Right ventricle myocardium superior (tissue), 1 donor: ENCODE measurements around the gene CDK2AP2. TPM values are rescaled to one million over a fixed set of nuclear protein-coding genes. Genes with fewer than 3 reads are reported as not detected.
A peak's percentile ranks its signal among the peaks of the same experiment; 100 is the strongest.

Experiments used
- ATAC-seq: fragments of 200-7000 bp; cut with Tn5 transposase; one replicate; pipeline ENCODE4 v1.9.1; 2020; ENCODE audit warnings: mild to moderate bottlenecking; ENCODE audit not compliant: poor library complexity
- DNase-seq: peaks from one replicate; pipeline ENCODE4 v3.0.0-alpha.2; 2020
- intact Hi-C: fragments of 100-400 bp; cut with DNase I; formaldehyde crosslinking; loops from one replicate; pipeline ENCODE4 v1.11.2; 2022
- total RNA-seq: library from RNA; stranded (reverse); fragmentation: NEBNext Ultra II Directional; extraction: Animal tissue kit (Norgen Biotek cat#: 25700); gene quantifications from one replicate; pipeline ENCODE4 v1.2.1, GENCODE V29; 2021
- donor health status: DM: no; HTN: yes; CAD: no; lungs with severe emphysema.

The CDK2AP2 gene
- total RNA-seq, 1 donor from 2014 or later, result 57.8 TPM

DNA sequence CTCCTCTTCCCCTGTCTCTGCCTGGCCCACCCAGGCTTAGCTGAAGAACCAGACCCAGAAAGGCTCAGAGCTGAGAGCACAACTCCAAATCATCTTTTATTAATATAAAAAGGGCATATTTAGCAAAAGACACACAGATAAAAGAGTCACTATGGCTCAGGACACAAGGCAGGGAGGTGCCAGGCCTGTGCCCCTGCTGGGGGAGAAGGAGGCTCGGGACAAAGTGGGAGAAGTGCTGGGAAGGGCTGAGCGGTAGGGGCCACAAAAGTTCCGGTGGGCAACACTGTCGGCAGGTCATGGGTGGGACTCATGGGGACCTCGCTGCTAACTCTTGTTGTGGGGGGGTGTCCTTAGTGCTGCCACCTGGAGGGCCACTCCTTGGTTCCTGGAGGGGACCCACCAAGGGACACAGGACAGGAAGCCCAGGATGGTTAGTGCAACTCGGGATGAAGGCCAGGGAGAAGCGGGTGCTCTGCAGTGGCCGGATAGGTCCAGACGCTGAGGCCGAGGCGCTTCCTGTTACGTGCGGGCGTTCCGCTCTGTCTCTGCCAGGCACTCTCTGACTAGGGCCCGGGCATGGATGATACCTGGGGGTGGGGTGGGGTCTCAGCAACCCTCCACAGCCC lies 1.4 kb downstream of the CDK2AP2 start:
- intact Hi-C loops, result loop anchor here (5.0 kb wide), 2 partner anchors 39 to 114 kb away; partner anchors contain the start of genes RAD9A and TMEM134
- ATAC-seq, result no peak
- no peak for DNase-seq

DNA sequence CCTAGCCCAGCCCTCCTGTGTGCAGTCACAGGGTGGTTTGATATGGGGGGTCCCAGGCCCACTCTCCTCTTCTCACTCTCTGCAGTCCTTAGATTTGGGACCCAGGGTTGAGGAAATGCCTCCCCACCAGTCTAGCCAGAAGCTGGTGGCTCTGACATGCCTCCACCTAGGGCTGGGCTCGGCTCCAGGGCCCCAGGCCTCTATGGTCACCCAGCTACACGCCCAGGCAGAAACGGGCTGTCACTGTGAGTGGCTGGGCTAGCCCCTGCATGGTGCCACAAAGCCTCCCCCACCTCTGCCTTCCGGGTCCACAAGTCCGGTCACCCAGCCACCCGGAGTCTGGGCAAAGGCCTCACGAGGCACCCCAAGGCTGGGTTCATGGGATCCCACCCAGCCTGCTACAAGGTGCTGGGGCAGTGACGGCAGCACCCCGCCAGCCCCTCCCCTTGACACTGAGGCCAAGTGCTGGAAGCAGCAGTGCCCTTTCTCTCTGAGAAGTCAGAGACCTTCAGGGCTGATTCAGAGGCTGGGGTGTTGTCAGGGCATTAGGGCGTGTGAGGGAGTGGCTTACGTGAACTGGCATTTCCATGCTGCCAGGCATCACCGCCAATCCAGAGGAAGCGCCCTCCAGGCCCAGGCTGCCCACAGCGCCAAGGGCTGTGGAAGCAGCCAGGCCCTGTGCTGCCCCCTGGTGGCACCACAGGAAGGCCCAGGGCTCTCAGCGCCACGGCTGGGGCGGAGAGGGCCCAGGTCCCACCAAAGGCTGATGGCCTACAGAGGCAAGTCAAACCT lies 2.2 kb downstream of the CDK2AP2 start:
- DNase-seq (peak; percentile 92), ATAC-seq (peak; percentile 60)
- intact Hi-C loops, result loop anchor here (5.0 kb wide), 2 partner anchors 38 to 114 kb away; partner anchors contain the start of genes RAD9A and TMEM134

GRCh38 chr11:67504950-67505581 lies 2.9 kb downstream of the CDK2AP2 start, which contains the start of gene PITPNM1:
PITPNM1 (minus strand) TSS chr11:67505363; CDS start chr11:67504180, 1,183 bp downstream.
- DNase-seq, result peak; percentile 88
- intact Hi-C loops, result loop anchor here (5.0 kb wide), 2 partner anchors 38 to 113 kb away; partner anchors contain the start of genes RAD9A and TMEM134
- peak; percentile 63 for ATAC-seq

DNA sequence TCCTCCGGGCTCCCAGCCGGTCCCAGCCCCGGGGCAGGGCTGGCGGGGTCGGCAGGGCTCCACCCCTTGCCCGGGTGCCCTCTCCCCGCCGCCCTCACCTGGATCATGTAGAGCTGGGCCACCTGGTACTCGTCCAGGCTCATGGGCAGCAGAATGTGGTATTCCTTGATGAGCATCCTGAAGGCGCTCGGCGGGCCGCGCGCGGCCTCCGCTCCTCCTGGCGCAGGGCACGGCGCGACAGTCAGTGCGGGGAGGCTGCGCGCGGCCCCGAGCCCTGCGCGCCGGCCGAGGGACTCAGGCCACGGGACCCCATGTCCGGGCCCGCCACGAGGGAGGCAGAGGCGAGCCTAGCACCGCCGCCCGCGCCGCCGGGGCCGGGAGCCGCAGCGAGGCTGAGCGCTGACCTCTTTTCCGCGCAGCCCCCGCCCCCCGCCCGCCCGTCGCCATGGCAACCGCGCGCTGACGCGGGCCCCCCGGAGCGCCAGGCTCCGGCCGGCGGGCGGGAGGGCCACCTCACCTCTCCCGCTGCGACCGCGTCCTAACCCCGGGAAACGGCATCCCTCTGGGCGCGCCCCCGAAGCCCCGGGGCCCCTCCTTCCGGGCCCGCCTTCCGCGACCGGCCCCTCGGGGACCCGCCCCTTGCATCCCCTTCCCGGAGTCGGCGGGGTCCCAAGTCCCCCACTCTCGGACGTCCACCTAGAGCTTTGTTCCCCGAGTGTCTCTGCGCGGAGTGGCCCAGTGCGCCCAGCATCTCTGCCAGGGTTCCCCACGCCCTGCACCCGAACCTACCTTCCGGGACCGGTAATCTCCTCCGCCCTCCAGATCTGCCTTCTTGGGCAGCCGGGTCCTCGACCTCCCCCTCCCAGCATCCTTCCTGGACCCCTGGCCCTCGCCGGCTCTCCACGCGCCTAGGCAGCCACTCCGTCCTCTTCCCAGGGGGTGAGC lies 3.7 kb downstream of the CDK2AP2 start:
- ATAC-seq (no peak), DNase-seq (no peak)
- intact Hi-C loops, result no loop called here

DNA sequence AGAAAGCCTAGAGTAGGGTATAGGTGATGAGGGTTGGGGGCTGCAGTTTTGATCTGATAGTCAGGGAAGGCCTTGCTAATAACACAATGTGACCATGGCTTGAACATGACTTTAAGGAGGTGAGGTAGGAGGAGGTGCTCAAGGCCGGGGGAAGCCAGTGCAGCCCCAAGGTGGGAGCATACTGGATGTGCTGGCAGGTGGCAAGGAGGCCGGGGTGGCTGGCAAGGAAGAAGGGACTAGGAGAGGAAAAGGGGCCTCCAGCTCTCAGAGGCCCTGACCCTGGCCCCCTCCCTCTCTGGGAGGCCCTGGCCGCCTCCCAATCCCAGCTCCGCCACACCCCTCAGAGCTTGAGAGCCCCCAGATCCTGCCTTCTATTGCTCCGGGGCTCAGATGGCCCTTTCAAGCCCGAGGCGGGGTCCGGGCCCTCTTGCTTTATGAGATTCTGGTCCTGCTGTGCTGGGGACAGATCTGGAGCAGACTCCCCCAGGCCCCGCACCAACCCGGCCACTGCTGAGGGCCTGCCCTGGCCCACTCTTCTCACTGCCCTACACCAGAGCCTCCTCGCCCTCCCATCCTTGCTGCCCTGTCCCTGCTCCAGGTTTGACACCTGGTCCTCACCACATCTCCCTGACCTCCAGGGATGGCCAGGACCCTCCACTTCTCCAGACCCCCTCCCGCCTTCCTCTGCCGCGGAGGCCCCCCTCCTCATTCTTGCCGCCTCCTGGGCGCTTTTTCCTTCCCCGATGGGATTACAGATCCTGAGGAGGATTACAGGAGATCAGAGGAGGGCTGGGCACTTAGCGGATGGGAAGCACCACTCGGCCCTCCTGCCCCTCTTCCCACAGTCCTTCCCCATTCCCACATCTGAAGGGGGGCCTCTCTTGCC lies 4.6 kb downstream of the CDK2AP2 start:
- intact Hi-C loops, result no loop called here
- DNase-seq, result no peak
- ATAC-seq, result no peak

DNA sequence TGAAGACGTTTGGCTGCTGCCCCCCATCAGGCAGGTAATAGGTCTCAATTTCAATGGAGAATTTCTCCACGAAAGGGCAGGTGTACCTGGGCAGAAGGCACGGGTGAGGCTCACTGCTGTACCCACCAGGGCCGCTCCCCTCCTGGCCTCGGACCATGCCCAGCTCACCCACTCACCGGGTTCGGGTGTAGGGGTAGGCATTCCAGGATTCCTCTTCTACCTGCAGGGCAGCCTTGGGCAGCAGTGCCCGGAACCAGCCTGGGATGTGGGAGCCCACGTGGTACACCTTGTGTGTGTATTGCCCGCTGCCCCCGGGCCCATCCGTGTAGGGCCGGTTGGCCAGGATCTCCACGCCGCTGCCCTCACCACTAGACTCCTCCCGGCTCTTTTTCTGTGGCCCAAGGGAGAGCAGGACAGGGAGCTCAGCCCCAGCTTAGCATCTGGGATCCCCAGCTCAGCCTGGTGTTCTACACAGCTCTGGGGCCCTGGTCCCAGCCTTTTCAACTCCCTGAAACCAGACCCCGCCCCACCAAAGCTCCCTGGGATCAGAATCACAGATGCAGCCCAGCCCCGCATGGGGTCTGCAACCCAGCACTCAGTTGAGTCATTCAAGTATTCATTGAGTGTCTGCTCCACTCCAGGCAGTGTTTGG lies 5.5 kb downstream of the CDK2AP2 start:
- DNase-seq (no peak), ATAC-seq (no peak)
- intact Hi-C loops, result no loop called here

DNA sequence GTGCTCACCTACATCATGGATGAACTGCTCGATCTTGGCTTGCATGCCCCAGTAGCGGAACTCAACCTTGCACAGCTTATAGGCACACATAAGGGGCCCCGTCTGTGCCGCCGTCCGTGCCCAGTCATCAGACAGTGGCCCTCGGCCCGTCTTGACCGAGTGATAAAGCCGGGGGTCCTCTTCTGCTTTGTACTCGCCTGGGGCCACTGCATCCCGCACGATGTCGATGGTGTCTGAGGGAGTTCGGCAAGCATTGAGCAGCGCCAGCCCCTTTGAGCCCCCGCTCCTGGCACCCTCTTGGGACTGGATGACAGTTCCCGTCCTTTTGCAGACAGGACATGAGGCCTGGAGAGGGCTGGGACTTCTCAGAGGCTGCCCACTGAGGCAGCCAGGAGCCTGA lies 6.1 kb downstream of the CDK2AP2 start:
- no peak for DNase-seq
- no peak for ATAC-seq
- intact Hi-C loops, result no loop called here

- no peak for DNase-seq
- no peak for ATAC-seq
- intact Hi-C loops, result no loop called here
Observed at GRCh38 chr11:67500831-67501715, 6.9 kb downstream of the CDK2AP2 start.

- no peak for ATAC-seq
- intact Hi-C loops, result no loop called here
Observed at GRCh38 chr11:67500484-67500821, 7.5 kb downstream of the CDK2AP2 start.

GRCh38 chr11:67499808-67500483 lies 8.0 kb downstream of the CDK2AP2 start:
- DNase-seq (no peak), ATAC-seq (no peak)
- intact Hi-C loops, result no loop called here

More at GRCh38 chr11:67500484-67500821, 7.5 kb downstream of the CDK2AP2 start:
- no peak for DNase-seq

GRCh38 chr11:67498544-67498972 lies 9.4 kb downstream of the CDK2AP2 start:
- ATAC-seq (no peak), DNase-seq (peak; percentile 67)
- intact Hi-C loops, result no loop called here

GRCh38 chr11:67497656-67498291 lies 10.2 kb downstream of the CDK2AP2 start:
- intact Hi-C loops, result no loop called here
- DNase-seq (no peak), ATAC-seq (no peak)

DNA sequence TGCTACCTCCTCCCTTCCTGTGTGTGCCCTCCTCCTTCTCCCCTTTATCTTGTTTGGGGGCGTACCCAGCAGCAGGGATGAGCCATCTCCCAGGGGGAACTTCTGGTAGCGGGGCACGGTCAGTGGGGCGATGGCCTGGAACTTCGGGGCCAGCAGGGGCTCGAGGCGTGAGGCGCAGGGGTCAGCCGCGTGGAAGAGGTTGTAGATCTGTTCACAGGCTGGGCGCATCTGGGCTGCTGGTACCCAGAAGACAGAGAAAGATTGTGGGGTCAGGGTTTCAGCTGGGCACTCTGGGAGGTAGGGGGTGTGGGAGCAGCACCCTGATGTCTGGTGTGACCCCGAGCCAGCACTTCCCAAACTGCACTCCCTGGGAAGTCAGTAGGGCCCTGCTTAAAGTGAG lies 11.8 kb downstream of the CDK2AP2 start:
- ATAC-seq, result no peak
- no peak for DNase-seq
- intact Hi-C loops, result no loop called here

GRCh38 chr11:67495234-67496005 lies 12.5 kb downstream of the CDK2AP2 start:
- ATAC-seq (no peak), DNase-seq (no peak)
- intact Hi-C loops, result no loop called here
